ENCODE results near the gene TMEM161A.

DNA sequence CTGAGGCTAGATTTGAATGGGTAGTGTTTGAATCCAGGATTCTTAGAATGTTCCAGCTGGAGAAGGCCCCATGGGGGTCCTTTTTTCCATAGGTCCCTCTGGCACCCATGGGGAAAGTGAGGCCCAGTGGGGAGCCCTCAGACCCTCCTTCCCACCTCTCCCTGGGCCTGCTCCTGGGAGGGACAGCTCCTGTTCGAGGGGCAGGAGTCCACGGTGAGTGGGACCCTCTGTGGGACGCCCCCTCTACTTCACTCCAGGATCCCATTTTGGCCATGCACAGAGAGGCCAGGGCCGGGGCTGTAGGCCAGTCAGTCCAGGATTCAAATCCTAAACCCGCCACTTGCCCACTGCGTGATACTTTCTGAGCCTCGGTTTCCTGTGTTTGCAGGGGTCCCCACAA lies 24.2 kb upstream of the TMEM161A start:
- TF ChIP-seq, protein P1, sequence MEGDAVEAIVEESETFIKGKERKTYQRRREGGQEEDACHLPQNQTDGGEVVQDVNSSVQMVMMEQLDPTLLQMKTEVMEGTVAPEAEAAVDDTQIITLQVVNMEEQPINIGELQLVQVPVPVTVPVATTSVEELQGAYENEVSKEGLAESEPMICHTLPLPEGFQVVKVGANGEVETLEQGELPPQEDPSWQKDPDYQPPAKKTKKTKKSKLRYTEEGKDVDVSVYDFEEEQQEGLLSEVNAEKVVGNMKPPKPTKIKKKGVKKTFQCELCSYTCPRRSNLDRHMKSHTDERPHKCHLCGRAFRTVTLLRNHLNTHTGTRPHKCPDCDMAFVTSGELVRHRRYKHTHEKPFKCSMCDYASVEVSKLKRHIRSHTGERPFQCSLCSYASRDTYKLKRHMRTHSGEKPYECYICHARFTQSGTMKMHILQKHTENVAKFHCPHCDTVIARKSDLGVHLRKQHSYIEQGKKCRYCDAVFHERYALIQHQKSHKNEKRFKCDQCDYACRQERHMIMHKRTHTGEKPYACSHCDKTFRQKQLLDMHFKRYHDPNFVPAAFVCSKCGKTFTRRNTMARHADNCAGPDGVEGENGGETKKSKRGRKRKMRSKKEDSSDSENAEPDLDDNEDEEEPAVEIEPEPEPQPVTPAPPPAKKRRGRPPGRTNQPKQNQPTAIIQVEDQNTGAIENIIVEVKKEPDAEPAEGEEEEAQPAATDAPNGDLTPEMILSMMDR (IDR thresholded peaks at IDR 0.05): no peak
- TF ChIP-seq EP300 (IDR thresholded peaks at IDR 0.05): no peak

Data from ovary (tissue), 3 donors.